H9 (cell line): ENCODE measurements around the gene ANKMY1. TPM values are rescaled to one million over a fixed set of nuclear protein-coding genes. Genes with fewer than 3 reads are reported as not detected.

Experiments
- DNase-seq: peaks from one replicate; pipeline ENCODE4 v3.0.0-alpha.2; 2017
- H2AFZ ChIP-seq: one replicate; pipeline ENCODE4 v1.6.1; 2013; ENCODE audit warnings: mild to moderate bottlenecking, low read length, control low read depth, moderate library complexity
- H2AK5ac ChIP-seq: 2 replicates; pipeline ENCODE4 v1.6.1; 2013; ENCODE audit warnings: low read length, control low read depth, mixed read lengths; ENCODE audit not compliant: insufficient read length
- H2BK120ac ChIP-seq: one replicate; pipeline ENCODE4 v1.6.1; 2013; ENCODE audit warnings: low read depth, mild to moderate bottlenecking, low read length, control low read depth, inconsistent platforms; ENCODE audit not compliant: poor library complexity, severe bottlenecking
- H2BK12ac ChIP-seq: 2 replicates; pipeline ENCODE4 v1.6.1; 2013; ENCODE audit warnings: low read length, control low read depth, mixed read lengths, low read depth; ENCODE audit not compliant: insufficient read length
- H2BK15ac ChIP-seq: 2 replicates; pipeline ENCODE4 v1.6.1; 2013; ENCODE audit warnings: low read depth, low read length, control low read depth
- H2BK20ac ChIP-seq: one replicate; pipeline ENCODE4 v1.6.1; 2013; ENCODE audit warnings: low read depth, mild to moderate bottlenecking, low read length, control low read depth, inconsistent platforms; ENCODE audit not compliant: poor library complexity, severe bottlenecking
- H2BK5ac ChIP-seq: 2 replicates; pipeline ENCODE4 v1.6.1; 2013; ENCODE audit warnings: low read length, control low read depth, mixed read lengths; ENCODE audit not compliant: insufficient read length
- H3K14ac ChIP-seq: 2 replicates; pipeline ENCODE4 v1.6.1; 2013; ENCODE audit warnings: low read length, control low read depth; ENCODE audit not compliant: insufficient read depth
- H3K18ac ChIP-seq: 2 replicates; pipeline ENCODE4 v1.6.1; 2013; ENCODE audit warnings: low read depth, mild to moderate bottlenecking, mixed read lengths, low read length, control low read depth; ENCODE audit not compliant: insufficient read length
- H3K23ac ChIP-seq: 2 replicates; pipeline ENCODE4 v1.6.1; 2013; ENCODE audit warnings: low read length, control low read depth, mixed read lengths, low read depth; ENCODE audit not compliant: insufficient read length
- H3K23me2 ChIP-seq: 2 replicates; pipeline ENCODE4 v1.6.1; 2013; ENCODE audit warnings: low read depth, mild to moderate bottlenecking, mixed read lengths, low read length, control low read depth; ENCODE audit not compliant: insufficient read length, poor library complexity, severe bottlenecking
- H3K27ac ChIP-seq: 2 replicates; pipeline ENCODE4 v1.5.1; 2013; ENCODE audit warnings: low read length, control low read depth, mixed read lengths, low read depth; ENCODE audit not compliant: insufficient read length
- H3K27me3 ChIP-seq: 2 replicates; pipeline ENCODE4 v1.6.1; 2013; ENCODE audit warnings: low read length, control low read depth, inconsistent platforms; ENCODE audit not compliant: insufficient read depth
- H3K4ac ChIP-seq: 2 replicates; pipeline ENCODE4 v1.6.1; 2013; ENCODE audit warnings: low read depth, mild to moderate bottlenecking, control low read depth, inconsistent platforms, low read length, moderate library complexity
- H3K4me1 ChIP-seq: 2 replicates; pipeline ENCODE4 v1.6.1; 2013; ENCODE audit warnings: low read length, control low read depth, inconsistent platforms; ENCODE audit not compliant: insufficient read depth
- H3K4me2 ChIP-seq: 2 replicates; pipeline ENCODE4 v1.6.1; 2013; ENCODE audit warnings: low read length, control low read depth, mixed read lengths; ENCODE audit not compliant: insufficient read length, insufficient read depth
- H3K56ac ChIP-seq: 2 replicates; pipeline ENCODE4 v1.6.1; 2013; ENCODE audit warnings: low read depth, mild to moderate bottlenecking, mixed read lengths, low read length, control low read depth; ENCODE audit not compliant: insufficient read length
- H3K79me1 ChIP-seq: 2 replicates; pipeline ENCODE4 v1.6.1; 2013; ENCODE audit warnings: low read depth, mild to moderate bottlenecking, moderate library complexity, low read length, control low read depth, inconsistent platforms; ENCODE audit not compliant: insufficient read depth, poor library complexity, severe bottlenecking
- H3K79me2 ChIP-seq: 2 replicates; pipeline ENCODE4 v1.6.1; 2013; ENCODE audit warnings: low read length, control low read depth, inconsistent platforms; ENCODE audit not compliant: insufficient read depth
- H3K9ac ChIP-seq: 2 replicates; pipeline ENCODE4 v1.6.1; 2013; ENCODE audit warnings: low read length, control low read depth, mixed read lengths; ENCODE audit not compliant: insufficient read length; ENCODE audit errors: extremely low read depth
- H3K9me3 ChIP-seq: one replicate; pipeline ENCODE4 v1.6.1; 2013; ENCODE audit warnings: low read depth, low read length, inconsistent platforms; ENCODE audit not compliant: control insufficient read depth
- H3T11ph ChIP-seq: one replicate; pipeline ENCODE4 v1.6.1; 2013; ENCODE audit warnings: mild to moderate bottlenecking, low read length, control low read depth, inconsistent platforms
- H4K20me1 ChIP-seq: one replicate; pipeline ENCODE4 v1.6.1; 2013; ENCODE audit not compliant: control insufficient read depth, insufficient read length, insufficient read depth
- H4K5ac ChIP-seq: 2 replicates; pipeline ENCODE4 v1.6.1; 2013; ENCODE audit warnings: low read depth, mild to moderate bottlenecking, mixed read lengths, low read length, control low read depth; ENCODE audit not compliant: insufficient read length
- H4K8ac ChIP-seq: replicated peaks from 2 replicates; pipeline ENCODE4 v1.6.1; 2013; ENCODE audit warnings: low read length, control low read depth, mixed read lengths, low read depth; ENCODE audit not compliant: insufficient read length
- H4K91ac ChIP-seq: 2 replicates; pipeline ENCODE4 v1.6.1; 2013; ENCODE audit warnings: low read depth, mild to moderate bottlenecking, moderate library complexity, mixed read lengths, low read length, control low read depth; ENCODE audit not compliant: insufficient read length
- H3K27ac Mint-ChIP-seq, 3 experiments: 2 replicates in 2 of 3; 3 replicates in 1 of 3; pipeline ENCODE4 v1.8.0; 2020 to 2021; ENCODE audit warnings: mixed read lengths in 3 of 3, mild to moderate bottlenecking in 1 of 3, moderate library complexity in 1 of 3
- H3K27me3 Mint-ChIP-seq: 2 replicates; pipeline ENCODE4 v1.8.0; 2021; ENCODE audit warnings: low read depth, mild to moderate bottlenecking, moderate library complexity, mixed read lengths
- H3K36me3 Mint-ChIP-seq, 3 experiments: 2 replicates in 2 of 3; 3 replicates in 1 of 3; pipeline ENCODE4 v1.8.0; 2020 to 2021; ENCODE audit warnings: low read depth in 3 of 3, mixed read lengths in 3 of 3; ENCODE audit not compliant: insufficient read depth in 1 of 3
- H3K4me1 Mint-ChIP-seq, 2 experiments: 2 replicates each; pipeline ENCODE4 v1.8.0; 2020; ENCODE audit warnings: mixed read lengths in 2 of 2
- H3K4me3 Mint-ChIP-seq, 2 experiments: 2 replicates in 1 of 2; 3 replicates in 1 of 2; pipeline ENCODE4 v1.8.0; 2020 to 2021; ENCODE audit warnings: mild to moderate bottlenecking in 2 of 2, mixed read lengths in 2 of 2, moderate library complexity in 1 of 2
- H3K9me3 Mint-ChIP-seq, 2 experiments: 2 replicates in 1 of 2; 3 replicates in 1 of 2; pipeline ENCODE4 v1.8.0; 2020; ENCODE audit warnings: mild to moderate bottlenecking in 2 of 2, mixed read lengths in 2 of 2, moderate library complexity in 1 of 2
- CTCF ChIP-seq: fragments of 200-600 bp; sonication (generic); conservative IDR thresholded peaks from 3 replicates; pipeline ENCODE4 v1.8.0; 2021; ENCODE audit warnings: antibody characterized with exemption, mild to moderate bottlenecking
- WGBS: extraction: QIAGEN DNeasy Blood & Tissue Kit; methylation state at CpG from one replicate; pipeline ENCODE4 v1.1.7; 2013; ENCODE audit warnings: missing lambda C conversion rate, low lambda C conversion rate, mixed read lengths; ENCODE audit not compliant: insufficient read length; ENCODE audit errors: extremely low coverage; 5-methylcytosine and 5-hydroxymethylcytosine counted together
- total RNA-seq: library from RNA; stranded (reverse); gene quantifications from 2 replicates; pipeline ENCODE4 v1.2.1, GENCODE V29; 2021

Gene ANKMY1
- total RNA-seq, 1 experiment from 2014 or later = 13.7 TPM

GRCh38 chr2:240491483-240491882, 66.3 kb downstream of the ANKMY1 start:
- no peak for DNase-seq
- no peaks in the 10 kb centered on the region for H3K4me1 ChIP-seq
- H2BK12ac ChIP-seq = no peak overlapping the region
- H3K18ac ChIP-seq = no peak overlapping the region
- no peaks in the 10 kb centered on the region for H3K9me3 ChIP-seq
- no peak overlapping the region for H3K14ac ChIP-seq
- H3K23ac ChIP-seq = no peak overlapping the region
- H3K4me2 ChIP-seq = no peak overlapping the region
- no peak overlapping the region for H3K56ac ChIP-seq
- Mint-ChIP-seq H3K9me3 (peaks cover 70 to 77% of the 10 kb centered on the region in 2 experiments), H3K27ac (no peak overlapping the region), H3K36me3 (peaks cover 0 to 21% (median 19%) of the 10 kb centered on the region in 3 experiments; a peak in 5 of 7 replicates), H3K4me1 (no peaks in the 10 kb centered on the region), H3K4me3 (no peak overlapping the region), H3K27me3 (peaks cover 49% of the 10 kb centered on the region)
- no peaks in the 10 kb centered on the region for H4K20me1 ChIP-seq
- H2AK5ac ChIP-seq = no peak overlapping the region
- H2BK15ac ChIP-seq = no peak overlapping the region
- H2BK20ac ChIP-seq = no peak overlapping the region
- WGBS = no CpG with 5 or more reads among the region's 2 CpGs
- H4K5ac ChIP-seq = no peak overlapping the region
- TF ChIP-seq CTCF = no peak
- H3K4ac ChIP-seq = no peak overlapping the region
- H3K27me3 ChIP-seq = no peaks in the 10 kb centered on the region
- H3K79me2 ChIP-seq = no peaks in the 10 kb centered on the region
- H3K9ac ChIP-seq = no peak overlapping the region
- H2AFZ ChIP-seq = no peak overlapping the region
- no peak overlapping the region for H2BK5ac ChIP-seq
- H3K27ac ChIP-seq = no peak overlapping the region
- no peaks in the 10 kb centered on the region for H3K23me2 ChIP-seq
- H3T11ph ChIP-seq = no peak overlapping the region
- no peak overlapping the region for H4K8ac ChIP-seq
- H4K91ac ChIP-seq = no peak overlapping the region
- no peak overlapping the region for H2BK120ac ChIP-seq
- no peaks in the 10 kb centered on the region for H3K79me1 ChIP-seq
